Measurements from ENCODE around the gene RBM23.
"Not testable (repeated sequence)": the region's sequence is repeated elsewhere in the genome, so short reads cannot be mapped to it uniquely, and the experiment has no call there.

Gene RBM23

GRCh38 chr14:22915886-22916521 is 2.9 kb downstream of the RBM23 start:
- no peak for TF ChIP-seq ZFX (IDR thresholded peaks at IDR 0.05; ENCODE audit: borderline replicate concordance)
- TF ChIP-seq, protein P1, sequence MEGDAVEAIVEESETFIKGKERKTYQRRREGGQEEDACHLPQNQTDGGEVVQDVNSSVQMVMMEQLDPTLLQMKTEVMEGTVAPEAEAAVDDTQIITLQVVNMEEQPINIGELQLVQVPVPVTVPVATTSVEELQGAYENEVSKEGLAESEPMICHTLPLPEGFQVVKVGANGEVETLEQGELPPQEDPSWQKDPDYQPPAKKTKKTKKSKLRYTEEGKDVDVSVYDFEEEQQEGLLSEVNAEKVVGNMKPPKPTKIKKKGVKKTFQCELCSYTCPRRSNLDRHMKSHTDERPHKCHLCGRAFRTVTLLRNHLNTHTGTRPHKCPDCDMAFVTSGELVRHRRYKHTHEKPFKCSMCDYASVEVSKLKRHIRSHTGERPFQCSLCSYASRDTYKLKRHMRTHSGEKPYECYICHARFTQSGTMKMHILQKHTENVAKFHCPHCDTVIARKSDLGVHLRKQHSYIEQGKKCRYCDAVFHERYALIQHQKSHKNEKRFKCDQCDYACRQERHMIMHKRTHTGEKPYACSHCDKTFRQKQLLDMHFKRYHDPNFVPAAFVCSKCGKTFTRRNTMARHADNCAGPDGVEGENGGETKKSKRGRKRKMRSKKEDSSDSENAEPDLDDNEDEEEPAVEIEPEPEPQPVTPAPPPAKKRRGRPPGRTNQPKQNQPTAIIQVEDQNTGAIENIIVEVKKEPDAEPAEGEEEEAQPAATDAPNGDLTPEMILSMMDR (IDR thresholded peaks at IDR 0.05): no peak
- no peak overlapping the region for H3K27ac ChIP-seq

GRCh38 chr14:22914836-22915235 is 4.1 kb downstream of the RBM23 start:
- not testable (repeated sequence) for H3K27ac ChIP-seq

GRCh38 chr14:22910916-22911315 is 8.0 kb downstream of the RBM23 start:
- no peak for TF ChIP-seq ZFX (IDR thresholded peaks at IDR 0.05; ENCODE audit: borderline replicate concordance)
- TF ChIP-seq, protein P1 (IDR thresholded peaks at IDR 0.05): no peak
- H3K27ac ChIP-seq: no peak overlapping the region

DNA sequence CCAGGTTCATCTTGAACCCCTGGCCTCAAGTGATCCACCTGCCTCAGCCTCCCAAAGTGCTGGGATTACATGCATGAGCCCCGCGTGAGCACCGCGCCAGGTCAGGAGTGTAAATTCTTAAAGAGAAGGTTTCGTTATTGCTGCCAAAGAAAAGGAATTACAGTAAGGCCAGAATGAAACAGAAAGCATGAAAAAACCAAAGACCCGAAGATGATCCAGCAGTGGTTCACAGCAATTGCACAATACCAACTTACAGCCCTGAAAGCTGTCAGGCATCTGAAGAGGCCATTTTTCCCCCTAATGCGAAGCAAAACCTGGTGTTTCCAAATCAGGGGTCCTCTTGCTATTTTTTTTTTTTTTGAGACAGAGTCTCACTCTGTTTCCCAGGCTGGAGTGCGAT is 10.3 kb downstream of the RBM23 start:
- H3K27ac ChIP-seq: no peak overlapping the region
- no peak for TF ChIP-seq ZFX (IDR thresholded peaks at IDR 0.05; ENCODE audit: borderline replicate concordance)
- TF ChIP-seq, protein P1 (IDR thresholded peaks at IDR 0.05): no peak

- TF ChIP-seq, protein P1 (IDR thresholded peaks at IDR 0.05): no peak
- no peak for TF ChIP-seq ZFX (IDR thresholded peaks at IDR 0.05; ENCODE audit: borderline replicate concordance)
- H3K27ac ChIP-seq: no peak overlapping the region
Measured at GRCh38 chr14:22907429-22907828, 11.5 kb downstream of the RBM23 start.

GRCh38 chr14:22906073-22906472 is 12.9 kb downstream of the RBM23 start:
- TF ChIP-seq, protein P1 (IDR thresholded peaks at IDR 0.05): no peak
- no peak for TF ChIP-seq ZFX (IDR thresholded peaks at IDR 0.05; ENCODE audit: borderline replicate concordance)

GRCh38 chr14:22905627-22906026 is 13.3 kb downstream of the RBM23 start:
- TF ChIP-seq ZFX (IDR thresholded peaks at IDR 0.05; ENCODE audit: borderline replicate concordance): no peak
- TF ChIP-seq, protein P1 (IDR thresholded peaks at IDR 0.05): no peak
- H3K27ac ChIP-seq: no peak overlapping the region

More at GRCh38 chr14:22906073-22906472, 12.9 kb downstream of the RBM23 start:
- H3K27ac ChIP-seq: no peak overlapping the region

GRCh38 chr14:22903742-22904087 is 15.2 kb downstream of the RBM23 start:
- no peak for TF ChIP-seq ZFX (IDR thresholded peaks at IDR 0.05; ENCODE audit: borderline replicate concordance)
- TF ChIP-seq, protein P1 (IDR thresholded peaks at IDR 0.05): no peak
- peak overlapping the region; percentile 32 for H3K27ac ChIP-seq

Data from 22Rv1 (cell line).